CD1c-positive myeloid dendritic cell (primary cell): ENCODE results near the gene ERCC1.
"Not testable (repeated sequence)": the region's sequence is repeated elsewhere in the genome, so short reads cannot be mapped to it uniquely, and the experiment has no call there.

Source experiments
- DNase-seq: peaks from one replicate; pipeline ENCODE4 v3.0.0-alpha.2; 2016; ENCODE audit errors: extremely low spot score

The ERCC1 gene

DNA sequence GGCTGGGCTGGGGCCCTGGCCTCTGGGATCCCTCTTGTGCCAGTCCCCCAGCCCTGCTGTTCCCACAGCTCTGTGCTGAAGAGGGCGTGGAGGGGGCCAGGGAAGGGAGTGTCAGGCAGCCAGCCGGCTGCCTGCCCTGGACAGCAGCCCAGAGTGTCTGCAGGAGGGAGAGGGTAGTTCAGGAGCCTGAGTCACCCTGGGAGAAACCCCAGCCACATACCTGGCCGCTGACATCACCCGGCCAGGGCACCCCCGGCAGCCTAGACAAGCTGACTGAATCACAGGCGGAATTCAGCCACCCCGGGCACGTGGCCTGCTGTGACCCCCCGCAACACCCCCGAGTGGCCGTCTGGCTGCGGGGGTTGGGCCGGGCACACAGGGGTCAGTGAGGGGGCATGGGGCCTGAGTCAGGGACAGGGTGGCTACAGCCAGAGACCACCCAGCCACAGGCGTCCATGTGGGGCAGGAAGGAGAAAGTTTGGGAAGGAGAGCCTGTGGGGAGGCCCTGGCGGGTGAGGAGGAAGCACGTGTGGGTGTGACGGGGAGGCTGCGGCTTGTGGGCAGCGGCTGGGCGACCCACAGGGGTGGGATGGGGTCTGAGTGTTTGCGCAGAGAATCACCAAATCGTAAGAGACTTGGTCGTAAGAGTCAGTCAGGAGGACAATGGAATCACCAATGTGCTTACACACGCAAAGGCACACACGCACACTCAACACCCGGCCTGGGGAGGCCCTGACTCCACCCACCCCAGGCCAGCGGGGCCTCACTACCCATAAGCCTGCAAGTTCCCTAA lies 32.2 kb upstream of the ERCC1 start:
- peak; percentile 95 for DNase-seq

DNA sequence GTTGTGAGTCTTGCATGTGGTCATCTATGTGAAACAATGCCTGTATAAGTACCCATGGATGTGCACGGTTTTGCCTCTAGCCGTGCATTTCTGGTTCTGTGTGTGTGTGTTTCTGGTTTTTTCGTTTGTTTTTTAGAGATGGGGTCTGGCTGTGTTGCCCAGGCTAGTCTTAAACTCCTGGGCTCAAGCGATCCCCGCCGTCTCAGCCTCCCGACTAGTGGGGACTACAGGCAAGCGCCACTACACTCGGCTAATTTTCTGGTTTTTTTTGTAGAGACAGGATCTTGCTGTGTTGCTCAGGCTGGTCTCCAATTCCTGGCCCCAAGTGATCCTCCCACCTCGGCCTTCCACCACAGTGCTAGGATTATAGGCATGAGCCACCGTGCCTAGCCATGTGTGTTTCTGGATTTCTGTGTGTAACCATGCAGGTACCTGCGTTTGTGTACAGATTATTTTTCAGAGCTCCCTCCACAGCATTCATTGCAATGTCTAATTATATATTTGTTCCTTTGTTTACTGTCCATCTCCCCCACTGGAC lies 28.2 kb upstream of the ERCC1 start:
- DNase-seq = no peak

DNA sequence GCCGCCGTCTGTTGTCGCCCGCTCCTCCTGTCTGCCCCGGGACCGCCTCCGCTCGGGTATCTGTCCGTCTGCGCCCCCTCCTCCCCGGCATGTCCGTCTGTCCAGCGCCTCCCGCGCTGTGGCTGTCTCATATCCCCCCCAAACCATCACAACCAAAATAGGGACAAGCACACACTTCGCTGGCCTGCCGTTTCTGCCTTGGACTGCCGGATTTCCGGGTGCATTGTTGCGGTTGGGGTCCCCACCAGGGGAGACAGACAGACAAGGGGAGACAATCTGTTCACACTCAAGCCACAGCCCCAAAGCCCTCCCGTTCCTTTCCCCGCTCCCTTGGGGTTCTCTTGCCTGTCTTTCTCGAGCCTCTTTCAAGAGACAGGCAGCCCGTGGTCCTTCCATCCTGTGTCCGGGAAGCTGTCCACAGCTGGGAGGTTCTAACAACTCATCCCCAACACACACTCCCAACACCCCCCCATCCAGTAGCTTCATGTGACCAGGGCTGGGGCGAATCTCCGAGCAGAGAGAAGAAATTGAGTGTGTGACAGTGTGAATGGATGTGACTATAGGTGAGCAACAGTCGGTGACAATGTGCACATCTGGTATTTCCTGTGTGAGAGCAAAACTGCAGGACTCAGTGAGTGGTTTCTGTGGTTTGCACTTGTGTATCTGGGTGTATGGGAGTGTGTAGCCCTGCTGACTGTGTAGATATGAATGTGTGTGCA lies 27.6 kb upstream of the ERCC1 start:
- peak; percentile 59 for DNase-seq

DNA sequence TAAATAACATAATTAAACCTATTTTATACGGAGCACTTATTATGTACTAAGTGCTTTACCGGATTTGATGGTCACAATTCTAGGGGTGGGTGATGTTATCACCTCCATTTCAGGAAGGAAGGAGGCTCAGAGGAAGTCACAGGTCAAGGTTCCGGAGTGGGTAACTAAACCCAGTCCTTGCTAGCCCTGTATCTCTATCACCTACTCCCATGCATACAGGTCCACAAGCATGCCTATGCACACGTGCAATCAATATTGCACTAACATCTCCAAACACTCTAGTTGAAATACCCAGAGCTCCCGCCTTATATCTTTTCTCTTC lies 26.3 kb upstream of the ERCC1 start:
- peak; percentile 66 for DNase-seq

DNA sequence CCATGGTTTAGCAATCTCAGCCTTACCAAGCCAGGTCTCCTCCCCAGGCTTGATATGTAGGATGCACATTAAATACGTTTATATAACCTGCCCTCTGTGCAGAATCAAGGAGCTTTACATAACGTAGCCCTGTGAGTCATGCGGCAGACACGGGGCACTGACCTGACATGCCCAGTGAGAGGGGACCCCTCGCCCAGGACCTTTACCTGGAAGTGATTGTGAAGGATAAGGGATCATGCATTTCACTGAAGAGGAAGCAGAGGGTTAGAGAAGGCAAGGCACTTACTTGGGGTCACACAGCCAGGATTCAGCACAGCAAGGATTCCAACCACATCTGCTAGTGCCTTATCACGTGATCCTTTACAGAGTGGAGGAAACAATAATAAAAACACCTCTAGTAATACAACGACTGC lies 25.2 kb upstream of the ERCC1 start:
- DNase-seq = no peak

DNA sequence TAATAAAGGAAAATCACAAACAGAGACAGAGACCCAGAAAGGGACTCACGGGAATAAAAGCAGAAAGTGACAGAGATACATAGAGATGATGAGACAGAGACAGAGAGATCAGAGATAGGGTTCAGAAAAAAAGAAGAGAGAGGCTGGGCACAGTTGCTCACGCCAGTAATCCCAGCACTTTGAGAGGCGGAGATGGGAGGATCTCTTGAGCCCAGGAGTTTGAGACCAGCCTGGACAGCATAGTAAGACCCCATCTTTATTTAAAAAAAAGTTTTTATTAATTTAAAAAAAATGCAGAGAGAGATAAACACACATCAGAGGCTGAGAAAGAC lies 24.7 kb upstream of the ERCC1 start:
- DNase-seq = no peak

DNA sequence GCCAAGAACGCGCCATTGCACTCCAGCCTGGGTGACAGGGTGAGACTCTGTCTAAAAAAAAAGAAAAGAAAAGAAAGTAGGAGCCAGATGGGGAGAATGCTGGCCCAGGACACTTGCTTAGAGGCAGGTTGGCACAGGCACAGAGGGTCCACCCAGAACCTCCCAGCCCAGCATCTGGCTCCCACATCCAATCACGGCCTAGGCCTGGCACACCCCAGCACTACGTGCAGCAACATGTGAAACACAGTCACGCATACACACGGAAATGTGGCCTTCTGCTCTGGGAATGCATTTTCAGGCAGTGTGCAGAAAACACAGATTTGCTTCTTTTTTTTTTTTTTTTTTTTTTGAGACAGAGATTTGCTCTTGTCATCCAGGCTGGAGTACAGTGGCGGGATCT lies 23.2 kb upstream of the ERCC1 start:
- DNase-seq = no peak

DNA sequence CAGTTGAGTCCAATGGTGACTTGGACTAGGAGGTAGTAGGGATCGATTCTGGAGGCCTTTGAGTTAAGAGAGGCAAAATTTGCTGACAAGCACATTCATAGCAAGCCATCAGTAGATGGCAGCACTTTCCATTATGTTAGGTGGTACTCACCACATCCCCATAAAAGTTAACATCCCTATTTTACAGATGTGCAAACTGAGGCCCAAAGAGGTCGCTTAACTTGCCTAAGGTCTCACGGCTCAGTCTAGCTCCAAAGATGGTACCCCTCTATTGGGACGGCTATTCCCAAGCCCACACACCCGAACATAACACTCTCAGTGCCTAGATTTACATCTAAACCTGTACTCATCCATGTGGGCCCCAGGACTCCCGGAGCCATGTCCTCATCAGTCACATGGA lies 22.6 kb upstream of the ERCC1 start:
- peak; percentile 46 for DNase-seq

DNA sequence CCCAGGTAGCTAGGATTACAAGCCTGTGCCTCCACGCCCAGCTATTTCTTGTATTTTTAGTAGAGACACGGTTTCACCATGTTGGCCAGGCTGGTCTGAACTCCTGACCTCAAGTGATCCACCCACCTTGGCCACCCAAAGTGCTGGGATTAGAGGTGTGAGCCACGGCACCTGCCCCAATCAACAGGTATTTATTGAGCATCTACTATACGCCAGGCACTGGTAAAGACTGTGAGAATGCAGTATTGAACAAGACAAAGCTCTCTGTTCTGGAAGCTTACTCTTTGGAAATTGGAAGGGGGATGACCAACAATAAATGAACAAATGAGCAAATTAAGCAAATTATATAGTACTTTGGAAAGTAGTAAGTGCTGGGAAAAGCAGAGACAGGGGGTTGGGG lies 21.4 kb upstream of the ERCC1 start:
- no peak for DNase-seq

DNA sequence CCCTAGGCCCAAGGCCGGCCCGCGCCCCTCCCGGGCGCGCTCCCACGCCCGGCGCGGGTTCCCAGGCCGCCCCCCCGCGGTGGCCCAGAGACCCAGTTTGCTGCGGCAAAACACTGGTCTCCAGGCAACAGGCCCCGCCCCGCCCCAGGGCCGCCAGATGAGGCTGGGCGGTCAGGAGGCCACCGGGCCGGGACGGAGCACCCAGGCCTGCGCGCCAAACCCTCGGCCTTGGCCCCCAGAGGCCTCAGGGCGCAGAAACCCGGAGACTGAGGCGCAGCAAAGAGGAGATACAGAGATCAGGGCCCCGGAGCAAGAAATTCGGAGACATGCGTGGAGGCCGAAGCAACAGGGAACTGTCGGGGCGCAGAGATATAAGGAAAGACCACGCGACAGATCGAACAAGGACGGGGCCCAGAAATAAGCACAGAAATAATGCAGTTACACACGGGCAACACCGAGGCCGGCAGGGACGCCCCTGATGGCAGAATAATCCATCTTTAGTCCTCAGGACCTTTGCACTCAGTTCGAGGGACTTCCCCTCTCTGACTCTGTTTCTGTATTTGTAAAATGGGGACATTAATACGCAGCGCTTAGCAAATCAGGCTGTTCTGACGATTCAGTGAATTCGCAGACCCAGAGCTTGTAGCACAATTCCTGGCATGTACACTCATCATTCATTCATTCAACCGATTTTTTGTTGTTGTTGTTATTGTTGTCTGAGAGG lies 20.8 kb upstream of the ERCC1 start:
- DNase-seq = peak; percentile 95

DNA sequence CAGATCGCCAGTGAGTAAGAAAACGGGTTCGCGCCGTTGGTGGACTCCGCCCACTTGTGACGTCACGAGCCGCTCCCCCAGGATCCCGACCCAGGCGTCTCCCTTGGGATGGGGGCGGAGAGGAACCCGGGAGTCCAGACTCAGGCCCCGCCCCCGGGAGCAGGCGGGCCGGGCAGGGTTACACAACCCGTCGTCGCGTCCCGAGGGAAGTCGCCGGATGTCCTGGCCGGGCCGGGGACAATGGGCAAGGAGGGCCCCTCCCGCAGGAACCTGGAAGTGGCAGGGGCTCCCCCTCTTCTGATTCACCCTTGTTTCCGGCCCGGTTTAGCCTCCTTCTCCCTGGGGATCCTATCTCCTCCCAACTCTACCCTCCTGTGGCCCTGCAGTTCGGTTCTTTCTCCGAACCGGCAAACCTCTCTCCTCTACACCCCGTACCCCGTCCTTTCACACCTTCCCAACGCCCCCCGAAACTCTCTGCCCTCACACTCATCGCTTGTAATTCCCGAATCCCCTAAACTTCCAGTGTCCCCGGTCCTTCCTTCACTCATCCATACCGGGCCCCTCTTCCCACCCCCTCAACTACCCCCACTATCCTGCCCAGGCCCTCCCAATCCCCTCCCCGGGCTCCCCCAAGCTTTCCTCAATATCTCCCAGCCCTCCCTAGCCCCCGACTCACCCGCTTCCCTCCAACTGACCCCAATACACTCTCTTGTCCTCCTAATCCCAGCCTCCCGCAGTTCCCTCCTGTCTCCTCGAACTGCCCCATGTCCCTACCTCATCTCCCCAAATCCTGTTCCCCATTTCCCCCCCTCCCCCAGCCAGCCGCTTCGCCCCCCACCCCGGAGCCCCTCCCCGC lies 20.0 kb upstream of the ERCC1 start:
- peak; percentile 97 for DNase-seq

DNA sequence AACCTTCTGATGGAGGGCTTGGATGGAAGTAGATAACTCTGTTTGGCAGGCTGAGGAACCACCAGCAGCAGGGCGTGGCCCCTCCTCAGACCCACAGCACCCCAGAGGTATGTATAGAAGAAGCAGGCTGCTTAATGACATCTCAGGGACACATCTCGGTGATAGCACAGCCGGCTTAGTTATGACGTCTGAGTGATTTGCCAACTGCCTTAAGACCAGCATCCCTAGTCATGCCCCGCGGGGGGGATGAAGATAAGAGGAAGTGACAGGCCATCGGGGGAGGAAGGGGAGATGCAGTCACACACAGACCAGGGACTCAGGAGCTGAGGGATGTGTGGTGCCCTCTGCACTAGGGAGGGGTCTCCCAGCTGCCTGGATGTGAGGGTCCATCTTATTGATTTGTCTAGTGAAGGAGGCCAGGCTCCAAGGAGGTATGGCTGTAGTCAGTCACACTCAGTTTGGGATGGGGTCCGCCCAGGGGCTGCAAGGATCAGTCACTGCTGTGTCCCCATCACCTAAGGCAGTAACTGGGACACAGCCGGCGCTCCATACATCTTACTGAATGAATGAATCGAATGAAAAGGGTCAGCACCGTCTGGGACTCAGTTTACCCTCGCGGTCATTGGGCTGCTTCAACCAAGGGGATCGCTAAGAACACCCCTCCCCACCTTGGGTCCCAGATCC lies 19.2 kb upstream of the ERCC1 start:
- DNase-seq = peak; percentile 94

DNA sequence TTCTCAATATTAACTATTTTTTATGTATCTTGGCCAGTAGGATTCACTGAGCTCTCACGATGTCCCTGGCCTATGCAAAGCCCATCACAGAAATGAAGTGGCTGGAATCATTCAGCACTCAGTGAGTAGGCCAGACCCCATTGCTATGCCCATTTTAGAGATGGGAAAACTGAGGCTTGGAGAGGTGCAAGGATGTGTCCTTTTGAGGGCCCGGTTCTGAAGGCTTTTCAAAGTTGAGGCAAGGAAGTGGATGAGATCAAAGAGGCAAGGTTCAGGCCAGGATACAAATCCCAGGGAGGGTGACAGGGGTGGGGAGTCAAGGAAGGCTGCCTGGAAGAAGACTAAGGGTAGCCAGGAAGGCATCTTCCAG lies 18.7 kb upstream of the ERCC1 start:
- DNase-seq = no peak

DNA sequence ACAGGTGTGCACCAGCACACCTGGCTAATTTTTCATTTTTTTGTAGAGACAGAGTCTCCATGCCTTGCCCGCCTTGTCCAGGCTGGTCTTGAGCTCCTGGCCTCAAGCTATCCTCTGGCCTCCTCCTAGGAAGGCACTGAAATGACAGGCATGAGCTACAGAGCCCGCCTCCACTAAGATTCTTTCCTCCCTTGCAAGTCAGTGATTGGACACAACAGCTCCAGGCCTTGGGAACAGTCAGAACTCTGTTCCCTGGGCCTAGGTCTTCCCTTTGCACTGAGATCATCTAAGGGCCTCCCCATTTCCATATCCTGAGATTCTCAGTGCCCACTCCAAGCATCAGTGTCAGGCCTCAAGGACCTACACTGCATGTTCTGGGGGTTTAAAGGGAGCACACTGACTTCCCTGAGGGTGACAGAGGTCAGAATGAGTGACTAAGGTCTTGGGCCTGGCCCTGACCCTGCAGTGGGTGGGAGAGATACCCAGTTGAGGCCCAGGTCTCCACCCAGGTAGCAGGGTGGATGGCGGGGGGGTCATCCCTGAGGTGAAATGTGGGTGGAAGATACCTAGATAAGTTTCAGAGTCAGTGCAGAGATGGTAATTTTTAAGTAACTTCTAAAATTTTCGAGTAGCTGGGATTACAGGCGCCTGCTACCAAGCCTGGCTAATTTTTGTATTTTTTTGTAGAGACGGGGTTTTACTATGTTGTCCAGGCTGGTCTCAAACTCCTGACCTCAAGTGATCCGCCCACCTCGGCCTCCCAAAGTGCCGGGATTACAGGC lies 17.3 kb upstream of the ERCC1 start:
- DNase-seq = no peak

DNA sequence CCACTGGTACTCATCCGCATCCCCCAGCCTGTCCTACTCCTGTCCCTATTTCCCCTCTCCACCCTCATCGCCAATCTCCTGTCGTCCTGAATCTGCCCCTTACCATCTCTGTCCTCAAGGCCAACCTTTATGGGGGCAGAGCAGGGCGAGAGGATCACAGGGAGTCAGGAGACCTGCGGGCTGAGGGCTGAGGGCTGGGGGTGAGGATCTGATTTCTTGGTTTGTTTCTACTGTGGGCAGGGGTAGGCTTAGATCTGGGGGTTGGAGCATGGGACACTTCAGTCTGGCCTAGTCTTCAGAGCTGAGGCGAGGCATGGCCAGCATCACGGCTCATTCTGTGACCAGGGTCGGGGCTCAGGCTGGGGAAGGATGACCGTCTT lies 16.5 kb upstream of the ERCC1 start:
- no peak for DNase-seq

DNA sequence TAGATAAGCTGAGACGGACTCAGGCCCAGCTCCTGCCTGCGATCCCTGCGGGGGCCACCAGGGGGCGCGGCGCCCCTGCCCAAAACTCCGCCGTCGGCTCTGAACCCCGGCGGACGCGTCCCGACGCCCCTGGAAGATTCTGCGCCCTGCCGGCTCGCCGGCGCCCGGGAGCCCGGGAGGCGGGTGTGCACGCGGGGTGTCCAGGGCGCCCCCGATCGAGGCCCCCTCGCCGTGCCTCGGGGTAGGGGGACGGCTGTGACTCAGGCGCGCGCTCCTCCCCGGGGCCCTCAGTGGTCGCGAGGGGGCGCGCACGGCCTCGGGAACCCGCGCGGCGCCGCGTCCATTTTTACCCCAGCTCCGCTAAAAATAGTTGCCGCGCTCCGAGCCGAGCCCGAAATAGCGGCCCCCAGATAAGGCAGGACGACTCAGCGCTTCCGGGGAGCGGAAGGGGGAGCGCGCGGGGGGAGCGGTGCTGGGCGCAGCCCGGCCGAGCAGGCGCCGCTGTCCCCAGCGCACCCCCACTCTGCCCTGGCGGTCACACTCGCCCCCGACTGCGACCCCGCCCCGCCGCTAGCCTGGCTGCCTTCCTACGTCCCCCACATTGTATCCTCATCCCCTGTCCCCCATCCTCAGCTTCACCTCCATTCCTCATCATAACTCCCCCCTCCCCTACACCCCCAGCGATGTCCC lies 16.0 kb upstream of the ERCC1 start:
- DNase-seq = peak; percentile 89

DNA sequence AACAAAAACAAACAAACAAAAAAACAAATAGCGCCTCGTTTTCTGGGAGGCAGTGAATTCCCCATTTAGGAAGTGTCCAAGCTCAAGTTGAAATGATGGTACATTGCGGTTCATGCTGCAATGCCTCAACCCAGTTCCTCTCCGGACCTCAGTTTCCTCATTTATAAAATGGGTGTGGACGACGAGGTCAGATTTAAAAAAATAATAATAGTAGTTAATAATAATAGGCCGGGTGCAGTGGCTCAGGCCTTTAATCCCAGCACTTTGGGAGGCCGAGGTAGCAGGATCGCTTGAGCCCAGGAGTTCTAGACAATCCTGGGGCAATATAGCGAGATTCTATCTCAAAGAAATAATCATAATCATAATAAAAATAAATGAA lies 15.5 kb upstream of the ERCC1 start:
- peak; percentile 73 for DNase-seq

DNA sequence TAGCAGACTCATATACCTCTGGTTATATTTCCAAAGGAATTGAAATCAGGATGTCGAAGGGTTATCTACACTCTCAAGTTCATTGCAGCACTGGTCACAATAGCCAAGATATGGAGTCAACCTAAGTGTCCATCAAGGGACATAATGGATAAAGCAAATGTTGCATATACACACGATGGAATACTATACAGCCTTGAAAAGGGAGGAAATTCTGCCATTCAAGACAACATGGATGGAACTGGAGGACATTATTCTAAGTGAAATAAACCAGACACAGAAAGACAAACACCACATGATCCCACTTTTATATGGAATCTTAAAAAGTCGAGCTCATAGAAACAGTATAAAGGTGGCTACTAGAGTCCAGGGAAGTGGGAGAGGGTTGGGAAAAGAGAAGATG lies 13.6 kb upstream of the ERCC1 start:
- no peak for DNase-seq

DNA sequence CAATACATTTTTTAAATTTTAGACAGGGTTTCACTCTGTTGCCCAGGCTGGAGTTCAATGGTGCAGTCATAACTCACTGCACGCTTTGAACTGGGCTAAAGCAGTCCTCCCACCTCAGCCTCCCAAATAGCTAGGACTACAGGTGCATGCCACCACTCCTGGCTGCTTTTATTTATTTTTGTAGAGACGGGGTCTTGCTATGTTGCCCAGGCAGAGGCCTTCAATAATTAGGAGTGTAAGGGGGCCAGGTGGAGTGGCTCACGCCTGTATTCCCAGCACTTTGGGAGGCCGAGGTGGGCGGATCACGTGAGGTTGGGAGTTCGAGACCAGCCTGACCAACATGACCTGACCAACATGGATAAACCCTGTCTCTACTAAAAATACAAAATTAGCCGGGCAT lies 8.8 kb upstream of the ERCC1 start:
- not testable (repeated sequence) for DNase-seq

DNA sequence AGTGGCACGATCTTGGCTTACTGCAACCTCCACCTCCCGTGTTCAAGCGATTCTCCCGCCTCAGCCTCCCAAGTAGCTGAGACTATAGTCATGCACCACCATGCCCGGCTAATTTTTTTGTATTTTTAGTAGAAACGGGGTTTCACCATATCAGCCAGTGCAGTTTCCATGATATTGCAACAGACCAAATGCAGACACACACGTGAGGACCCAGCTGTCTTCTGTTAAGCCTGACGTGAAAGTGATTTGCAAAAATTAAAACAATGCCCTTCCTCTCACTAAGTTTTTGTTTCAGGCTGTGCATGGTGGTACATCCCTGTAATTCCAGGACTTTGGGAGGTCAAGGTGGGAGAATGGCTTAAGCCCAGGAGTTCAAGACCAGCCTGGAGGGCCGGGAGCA lies 7.3 kb upstream of the ERCC1 start:
- peak; percentile 40 for DNase-seq
